HepG2 (cell line): ENCODE measurements around the gene VEGFB. TPM values are rescaled to one million over a fixed set of nuclear protein-coding genes. Genes with fewer than 3 reads are reported as not detected.
A peak's percentile ranks its signal among the peaks of the same experiment; 100 is the strongest.

ENCODE experiments used
- CCDC6 ChIP-seq: sonication (generic); formaldehyde crosslinking; IDR thresholded peaks from 2 replicates; pipeline ENCODE4 v1.8.1; 2022; ENCODE audit warnings: mild to moderate bottlenecking, missing genetic modification reagents, moderate library complexity
- KDM5A ChIP-seq: fragments of 200-600 bp; sonication (generic); IDR thresholded peaks from 2 replicates; pipeline ENCODE4 v1.7.0; 2018; ENCODE audit warnings: antibody characterized with exemption, mild to moderate bottlenecking, low read length, borderline replicate concordance
- MEIS1 ChIP-seq: sonication (generic); formaldehyde crosslinking; IDR thresholded peaks from 2 replicates; pipeline ENCODE4 v1.9.0; 2021; ENCODE audit warnings: mild to moderate bottlenecking, missing genetic modification reagents, moderate library complexity, borderline replicate concordance
- NFYB ChIP-seq: sonication (generic); formaldehyde crosslinking; IDR thresholded peaks from 2 replicates; pipeline ENCODE4 v1.4.0; 2020; ENCODE audit warnings: missing genetic modification reagents
- NFYC ChIP-seq: IDR thresholded peaks from 2 replicates; pipeline ENCODE4 v1.6.1; 2016; ENCODE audit warnings: missing genetic modification reagents, missing compliant biosample characterization
- TBX3 ChIP-seq: fragments of 450-650 bp; IDR thresholded peaks from 2 replicates; pipeline ENCODE4 v1.6.1; 2017; ENCODE audit warnings: antibody characterized with exemption, mild to moderate bottlenecking, inconsistent platforms, borderline replicate concordance
- TEAD3 ChIP-seq: optimal IDR thresholded peaks from 2 replicates; pipeline ENCODE3; 2016; ENCODE audit warnings: borderline replicate concordance
- ZBTB7A ChIP-seq: sonication (generic); formaldehyde crosslinking; IDR thresholded peaks from 2 replicates; pipeline ENCODE4 v1.8.0; 2022; ENCODE audit warnings: mild to moderate bottlenecking, missing genetic modification reagents
- ZFX ChIP-seq: sonication (generic); formaldehyde crosslinking; IDR thresholded peaks from 2 replicates; pipeline ENCODE4 v1.4.0; 2020; ENCODE audit warnings: mild to moderate bottlenecking, low read depth, missing genetic modification reagents, moderate library complexity
- ZNF550 ChIP-seq: sonication (generic); formaldehyde crosslinking; IDR thresholded peaks from 2 replicates; pipeline ENCODE4 v1.4.0; 2020; ENCODE audit warnings: mild to moderate bottlenecking, missing genetic modification reagents, borderline replicate concordance
- ZNF644 ChIP-seq: IDR thresholded peaks from 2 replicates; pipeline ENCODE4 v1.6.1; 2016; ENCODE audit warnings: low read depth
- ZNF678 ChIP-seq: sonication (generic); formaldehyde crosslinking; IDR thresholded peaks from 2 replicates; pipeline ENCODE4 v1.4.0; 2020; ENCODE audit warnings: mild to moderate bottlenecking, missing genetic modification reagents
- ZNF713 ChIP-seq: sonication (generic); formaldehyde crosslinking; IDR thresholded peaks from 2 replicates; pipeline ENCODE4 v1.4.0; 2020; ENCODE audit warnings: mild to moderate bottlenecking, missing genetic modification reagents
- ZNF879 ChIP-seq: sonication (generic); formaldehyde crosslinking; IDR thresholded peaks from 2 replicates; pipeline ENCODE4 v1.8.1; 2023; ENCODE audit warnings: missing genetic modification reagents
- ZSCAN25 ChIP-seq: sonication (generic); formaldehyde crosslinking; IDR thresholded peaks from 2 replicates; pipeline ENCODE4 v1.8.0; 2022; ENCODE audit warnings: mild to moderate bottlenecking, missing genetic modification reagents
- polyA plus RNA-seq, 8 experiments: library from polyadenylated mRNA; depleted of rRNA in 3 of 8; stranded (reverse) in 7 of 8; unstranded in 1 of 8; fragments of >200 nt; fragmentation: Illumina TruSeq in 4 of 8; extraction: Trizol in 4 of 8; gene quantifications; 2 replicates each; pipeline versions ENCODE4 v1.2.1 to v1.2.3, GENCODE V29; 2011 to 2016; ENCODE audit warnings: low read depth in 4 of 8, missing spikeins in 1 of 8, mixed read lengths in 1 of 8; ENCODE audit not compliant: insufficient read depth in 1 of 8
- total RNA-seq, 5 experiments: library from RNA; depleted of rRNA; stranded (reverse); fragments of >200 nt; fragmentation: Illumina TruSeq; extraction: Trizol; gene quantifications; 2 replicates each; pipeline ENCODE4 v1.2.3, GENCODE V29; 2016; ENCODE audit warnings: low read depth in 1 of 5
- TF ChIP-seq, protein P1 (sequence below): IDR thresholded peaks from 2 replicates; pipeline ENCODE4 v1.6.1; 2016; ENCODE audit warnings: missing genetic modification reagents, missing compliant biosample characterization
- TF ChIP-seq, protein P2 (sequence below): sonication (generic); formaldehyde crosslinking; IDR thresholded peaks from 2 replicates; pipeline ENCODE4 v1.5.1; 2020; ENCODE audit warnings: missing genetic modification reagents, mild to moderate bottlenecking, borderline replicate concordance
- TF ChIP-seq, protein P3 (sequence below): sonication (generic); formaldehyde crosslinking; IDR thresholded peaks from 2 replicates; pipeline ENCODE4 v1.5.0; 2020; ENCODE audit warnings: mild to moderate bottlenecking, missing genetic modification reagents, borderline replicate concordance
- TF ChIP-seq, protein P4 (sequence below): sonication (generic); formaldehyde crosslinking; IDR thresholded peaks from 2 replicates; pipeline ENCODE4 v1.9.0; 2022; ENCODE audit warnings: missing genetic modification reagents, mild to moderate bottlenecking, borderline replicate concordance
- TF ChIP-seq, protein P5 (sequence below): sonication (generic); formaldehyde crosslinking; IDR thresholded peaks from 2 replicates; pipeline ENCODE4 v1.5.0; 2020; ENCODE audit warnings: missing genetic modification reagents

The VEGFB gene
- total and polyA plus RNA-seq, 2 of the 13 experiments (the other 11 are each of a cell fraction or from before 2014, with no cell fraction given), result 9.0 to 11.3 TPM

DNA sequence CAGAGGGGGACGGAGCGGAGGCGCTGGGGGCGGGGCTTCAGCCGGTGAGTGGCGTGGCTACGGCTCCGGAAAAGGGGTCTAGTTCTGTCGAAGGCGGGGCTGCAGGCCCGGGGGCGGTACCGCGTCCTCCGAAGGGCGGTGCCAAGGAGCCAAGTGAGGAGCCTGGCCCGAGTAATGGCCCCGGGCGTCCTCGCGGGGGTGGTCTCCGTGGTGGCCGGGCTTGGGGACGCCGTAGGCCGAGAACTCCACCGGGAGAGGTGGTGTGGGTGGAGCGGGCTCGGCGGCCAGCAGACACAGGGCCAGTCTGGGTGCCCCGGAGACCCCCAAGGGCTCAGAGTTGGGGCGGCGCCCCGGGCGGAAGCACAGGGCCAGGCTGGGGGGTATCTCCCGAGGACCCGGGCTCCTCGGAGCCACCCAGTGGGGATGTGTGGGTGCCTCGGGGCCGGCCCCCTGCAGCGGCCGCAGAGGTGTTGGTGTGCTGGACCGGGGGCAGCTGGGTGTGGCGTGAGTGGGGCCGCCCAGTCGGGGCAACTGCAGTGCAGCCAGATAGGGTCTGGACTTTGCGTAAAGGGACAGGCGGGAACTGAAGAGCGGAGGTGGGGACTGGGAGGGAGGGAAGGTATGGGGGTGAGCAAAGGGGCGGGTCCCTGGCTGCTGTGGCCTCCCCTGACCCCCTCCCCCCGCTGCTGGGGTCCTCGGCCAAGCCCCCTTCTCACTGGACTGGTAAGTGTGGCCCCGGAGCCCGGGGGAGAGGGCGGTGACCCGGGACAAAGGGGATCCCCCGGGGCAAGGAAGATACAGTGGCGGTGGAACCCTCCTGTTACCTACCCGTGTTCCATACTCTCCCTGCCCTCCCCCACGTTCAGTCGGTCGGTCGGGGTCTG, 7.3 kb downstream of the VEGFB start (continued):
- TF ChIP-seq ZFX (CRISPR knock-in tag), result peak; percentile 16
- 0 out of 2 replicates have a peak, but pooled peaks have one; percentile 0 for TF ChIP-seq ZNF678 (CRISPR knock-in tag)
- TF ChIP-seq, protein P1, sequence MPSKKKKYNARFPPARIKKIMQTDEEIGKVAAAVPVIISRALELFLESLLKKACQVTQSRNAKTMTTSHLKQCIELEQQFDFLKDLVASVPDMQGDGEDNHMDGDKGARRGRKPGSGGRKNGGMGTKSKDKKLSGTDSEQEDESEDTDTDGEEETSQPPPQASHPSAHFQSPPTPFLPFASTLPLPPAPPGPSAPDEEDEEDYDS, result peak; percentile 74
- TF ChIP-seq ZNF879, result no peak
- TF ChIP-seq ZNF550 (CRISPR knock-in tag), result 0 out of 2 replicates have a peak, but pooled peaks have one; percentile 58
- 0 out of 2 replicates have a peak, but pooled peaks have one; percentile 11 for TF ChIP-seq KDM5A
- TF ChIP-seq MEIS1 (CRISPR knock-in tag), result no peak
- TF ChIP-seq, protein P2, sequence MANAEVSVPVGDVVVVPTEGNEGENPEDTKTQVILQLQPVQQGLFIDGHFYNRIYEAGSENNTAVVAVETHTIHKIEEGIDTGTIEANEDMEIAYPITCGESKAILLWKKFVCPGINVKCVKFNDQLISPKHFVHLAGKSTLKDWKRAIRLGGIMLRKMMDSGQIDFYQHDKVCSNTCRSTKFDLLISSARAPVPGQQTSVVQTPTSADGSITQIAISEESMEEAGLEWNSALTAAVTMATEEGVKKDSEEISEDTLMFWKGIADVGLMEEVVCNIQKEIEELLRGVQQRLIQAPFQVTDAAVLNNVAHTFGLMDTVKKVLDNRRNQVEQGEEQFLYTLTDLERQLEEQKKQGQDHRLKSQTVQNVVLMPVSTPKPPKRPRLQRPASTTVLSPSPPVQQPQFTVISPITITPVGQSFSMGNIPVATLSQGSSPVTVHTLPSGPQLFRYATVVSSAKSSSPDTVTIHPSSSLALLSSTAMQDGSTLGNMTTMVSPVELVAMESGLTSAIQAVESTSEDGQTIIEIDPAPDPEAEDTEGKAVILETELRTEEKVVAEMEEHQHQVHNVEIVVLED (CRISPR knock-in tag), result no peak
- no peak for TF ChIP-seq NFYC
- peak; percentile 63; the same call in 1 of the 2 replicates for TF ChIP-seq TBX3
- TF ChIP-seq TEAD3 (CRISPR knock-in tag), result no peak
- TF ChIP-seq ZNF644 (CRISPR knock-in tag), result no peak
- TF ChIP-seq NFYB (CRISPR knock-in tag), result peak; percentile 65
- TF ChIP-seq, protein P3, sequence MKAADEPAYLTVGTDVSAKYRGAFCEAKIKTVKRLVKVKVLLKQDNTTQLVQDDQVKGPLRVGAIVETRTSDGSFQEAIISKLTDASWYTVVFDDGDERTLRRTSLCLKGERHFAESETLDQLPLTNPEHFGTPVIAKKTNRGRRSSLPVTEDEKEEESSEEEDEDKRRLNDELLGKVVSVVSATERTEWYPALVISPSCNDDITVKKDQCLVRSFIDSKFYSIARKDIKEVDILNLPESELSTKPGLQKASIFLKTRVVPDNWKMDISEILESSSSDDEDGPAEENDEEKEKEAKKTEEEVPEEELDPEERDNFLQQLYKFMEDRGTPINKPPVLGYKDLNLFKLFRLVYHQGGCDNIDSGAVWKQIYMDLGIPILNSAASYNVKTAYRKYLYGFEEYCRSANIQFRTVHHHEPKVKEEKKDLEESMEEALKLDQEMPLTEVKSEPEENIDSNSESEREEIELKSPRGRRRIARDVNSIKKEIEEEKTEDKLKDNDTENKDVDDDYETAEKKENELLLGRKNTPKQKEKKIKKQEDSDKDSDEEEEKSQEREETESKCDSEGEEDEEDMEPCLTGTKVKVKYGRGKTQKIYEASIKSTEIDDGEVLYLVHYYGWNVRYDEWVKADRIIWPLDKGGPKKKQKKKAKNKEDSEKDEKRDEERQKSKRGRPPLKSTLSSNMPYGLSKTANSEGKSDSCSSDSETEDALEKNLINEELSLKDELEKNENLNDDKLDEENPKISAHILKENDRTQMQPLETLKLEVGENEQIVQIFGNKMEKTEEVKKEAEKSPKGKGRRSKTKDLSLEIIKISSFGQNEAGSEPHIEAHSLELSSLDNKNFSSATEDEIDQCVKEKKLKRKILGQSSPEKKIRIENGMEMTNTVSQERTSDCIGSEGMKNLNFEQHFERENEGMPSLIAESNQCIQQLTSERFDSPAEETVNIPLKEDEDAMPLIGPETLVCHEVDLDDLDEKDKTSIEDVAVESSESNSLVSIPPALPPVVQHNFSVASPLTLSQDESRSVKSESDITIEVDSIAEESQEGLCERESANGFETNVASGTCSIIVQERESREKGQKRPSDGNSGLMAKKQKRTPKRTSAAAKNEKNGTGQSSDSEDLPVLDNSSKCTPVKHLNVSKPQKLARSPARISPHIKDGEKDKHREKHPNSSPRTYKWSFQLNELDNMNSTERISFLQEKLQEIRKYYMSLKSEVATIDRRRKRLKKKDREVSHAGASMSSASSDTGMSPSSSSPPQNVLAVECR (CRISPR knock-in tag), result peak; percentile 50
- TF ChIP-seq ZSCAN25 (CRISPR knock-in tag), result no peak
- TF ChIP-seq ZBTB7A, result no peak
- TF ChIP-seq, protein P4, sequence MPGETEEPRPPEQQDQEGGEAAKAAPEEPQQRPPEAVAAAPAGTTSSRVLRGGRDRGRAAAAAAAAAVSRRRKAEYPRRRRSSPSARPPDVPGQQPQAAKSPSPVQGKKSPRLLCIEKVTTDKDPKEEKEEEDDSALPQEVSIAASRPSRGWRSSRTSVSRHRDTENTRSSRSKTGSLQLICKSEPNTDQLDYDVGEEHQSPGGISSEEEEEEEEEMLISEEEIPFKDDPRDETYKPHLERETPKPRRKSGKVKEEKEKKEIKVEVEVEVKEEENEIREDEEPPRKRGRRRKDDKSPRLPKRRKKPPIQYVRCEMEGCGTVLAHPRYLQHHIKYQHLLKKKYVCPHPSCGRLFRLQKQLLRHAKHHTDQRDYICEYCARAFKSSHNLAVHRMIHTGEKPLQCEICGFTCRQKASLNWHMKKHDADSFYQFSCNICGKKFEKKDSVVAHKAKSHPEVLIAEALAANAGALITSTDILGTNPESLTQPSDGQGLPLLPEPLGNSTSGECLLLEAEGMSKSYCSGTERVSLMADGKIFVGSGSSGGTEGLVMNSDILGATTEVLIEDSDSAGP (CRISPR knock-in tag), result 0 out of 2 replicates have a peak, but pooled peaks have one; percentile 22
- TF ChIP-seq ZNF713 (CRISPR knock-in tag), result 0 out of 2 replicates have a peak, but pooled peaks have one; percentile 21
- 0 out of 2 replicates have a peak, but pooled peaks have one; percentile 63 for TF ChIP-seq CCDC6 (CRISPR knock-in tag)
- TF ChIP-seq, protein P5, sequence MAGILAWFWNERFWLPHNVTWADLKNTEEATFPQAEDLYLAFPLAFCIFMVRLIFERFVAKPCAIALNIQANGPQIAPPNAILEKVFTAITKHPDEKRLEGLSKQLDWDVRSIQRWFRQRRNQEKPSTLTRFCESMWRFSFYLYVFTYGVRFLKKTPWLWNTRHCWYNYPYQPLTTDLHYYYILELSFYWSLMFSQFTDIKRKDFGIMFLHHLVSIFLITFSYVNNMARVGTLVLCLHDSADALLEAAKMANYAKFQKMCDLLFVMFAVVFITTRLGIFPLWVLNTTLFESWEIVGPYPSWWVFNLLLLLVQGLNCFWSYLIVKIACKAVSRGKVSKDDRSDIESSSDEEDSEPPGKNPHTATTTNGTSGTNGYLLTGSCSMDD (CRISPR knock-in tag), result no peak
